Measurements from ENCODE around the gene ASAP3. TPM values are rescaled to one million over a fixed set of nuclear protein-coding genes. Genes with fewer than 3 reads are reported as not detected.

ASAP3 gene
- polyA plus RNA-seq, 2 of the 4 experiments (the other 2 are of a cell fraction), result 4.0 to 5.2 TPM

DNA sequence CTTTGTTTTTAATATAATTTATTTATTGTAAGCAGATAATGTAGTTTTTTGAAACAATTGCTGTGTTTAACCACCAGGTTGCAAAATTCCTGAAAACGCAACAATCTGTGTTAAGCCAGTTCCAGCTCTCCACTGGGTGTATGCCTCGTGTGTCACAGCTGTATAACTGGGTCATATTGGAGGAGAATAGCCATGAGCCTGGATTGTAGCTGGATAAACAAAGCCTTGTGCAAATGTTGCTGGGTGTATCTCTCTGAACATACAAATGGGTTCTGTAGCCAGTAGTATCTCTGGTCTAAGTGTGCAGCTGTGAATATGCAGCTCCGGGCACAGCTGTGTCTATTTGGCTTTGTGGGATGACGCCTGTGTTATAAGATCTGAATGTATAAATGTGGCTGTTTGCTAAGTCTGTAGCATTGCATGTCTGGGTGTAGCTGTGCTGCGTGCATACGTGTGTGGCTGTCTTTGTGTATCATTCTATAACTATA is 62.2 kb downstream of the ASAP3 start:
- FAIRE-seq (no peak), DNase-seq (ENCODE audit: low read depth in 1 of 2, low spot score in 1 of 2) (no peak), ATAC-seq (peak in 1 of 2 experiments; percentile 21; a peak in 1 of 6 replicates)
- H3K4me2 ChIP-seq, result no peak overlapping the region
- no peaks in the 10 kb centered on the region for H3K4me1 ChIP-seq
- ChIA-PET CTCF (interaction anchor here (0.8 to 4.4 kb wide), 2 partner anchors 8 to 18 kb away, joined by 4 to 21 read pairs; no protein-coding TSS in a partner anchor), POLR2A (no interaction called here)
- H3K9me3 ChIP-seq, result no peaks in the 10 kb centered on the region
- no peak overlapping the region for H3K27ac ChIP-seq
- 85% methylated on average over 6 of the region's 6 CpGs for WGBS (ENCODE audit: missing lambda C conversion rate)
- H3K4me3 ChIP-seq, result no peak overlapping the region
- no peak for TF ChIP-seq EHMT2 (IDR thresholded peaks at IDR 0.05; ENCODE audit: low read depth)
- TF ChIP-seq POLR2A (IDR thresholded peaks at IDR 0.05; ENCODE audit: low read length), result no peak
- TF ChIP-seq BHLHE40 (IDR thresholded peaks at IDR 0.05; ENCODE audit: low read depth, low read length), result no peak

DNA sequence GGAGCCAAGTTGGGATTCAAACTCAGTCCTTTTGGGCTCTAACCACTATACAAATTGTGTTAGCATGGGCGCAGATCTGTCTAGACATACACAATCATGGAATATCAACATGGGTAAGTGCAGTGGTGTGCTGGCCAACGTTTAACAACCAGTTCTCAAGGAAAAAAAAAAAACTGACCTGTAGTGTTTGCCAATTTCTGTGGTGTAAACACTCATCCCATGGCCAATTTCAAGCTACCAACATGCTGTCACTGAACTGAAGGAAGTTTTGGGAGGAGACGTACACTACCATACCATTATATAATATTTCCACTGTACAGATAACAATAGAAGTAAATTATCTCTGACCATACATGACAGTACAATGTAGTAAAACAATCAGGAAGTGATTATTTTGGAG is 62.6 kb downstream of the ASAP3 start:
- 67% methylated on average over 3 of the region's 3 CpGs for WGBS (ENCODE audit: missing lambda C conversion rate)
- Histone ChIP-seq H3K9me3 (no peaks in the 10 kb centered on the region), H3K27ac (no peak overlapping the region), H3K4me3 (no peak overlapping the region), H3K4me1 (no peaks in the 10 kb centered on the region), H3K4me2 (no peak overlapping the region)
- FAIRE-seq (no peak), DNase-seq (ENCODE audit: low read depth in 1 of 2, low spot score in 1 of 2) (no peak), ATAC-seq (no peak)
- POLR2A ChIA-PET, result no interaction called here
- no peak for TF ChIP-seq HOXA7 (CRISPR knock-in tag; IDR thresholded peaks at IDR 0.05)
- CTCF ChIA-PET, result interaction anchor here (0.8 to 4.4 kb wide), 2 partner anchors 8 to 18 kb away, joined by 4 to 21 read pairs; no protein-coding TSS in a partner anchor

DNA sequence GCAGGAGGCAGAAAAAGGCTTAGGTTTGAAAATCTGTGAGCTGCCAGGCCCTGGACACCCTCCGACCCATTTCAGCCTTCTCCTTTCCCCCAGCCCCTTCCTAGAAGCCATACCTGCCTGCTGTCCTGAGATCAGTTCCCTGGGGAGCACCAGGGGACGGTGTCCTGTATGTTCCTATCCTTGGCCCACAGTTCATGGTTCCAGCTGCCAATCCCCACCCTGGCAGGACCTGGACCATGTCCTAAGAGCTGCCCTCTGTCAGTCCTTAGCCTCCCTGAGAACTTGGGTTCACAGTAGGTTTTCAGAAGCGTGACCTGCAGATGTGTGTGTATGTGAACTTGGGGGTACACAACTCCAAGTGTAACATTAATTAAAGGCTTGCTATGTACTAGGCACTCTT is 63.2 kb downstream of the ASAP3 start:
- WGBS (ENCODE audit: missing lambda C conversion rate), result 87% methylated on average over 3 of the region's 3 CpGs
- Histone ChIP-seq H3K4me2 (no peak overlapping the region), H3K4me3 (no peak overlapping the region), H3K27ac (no peak overlapping the region), H3K4me1 (no peaks in the 10 kb centered on the region), H3K9me3 (no peaks in the 10 kb centered on the region)
- TF ChIP-seq RFX5 (IDR thresholded peaks at IDR 0.05) (no peak), ZC3H11A (IDR thresholded peaks at IDR 0.05) (no peak), TP53 (CRISPR knock-in tag; IDR thresholded peaks at IDR 0.05) (no peak), CBX2 (IDR thresholded peaks at IDR 0.05; ENCODE audit: borderline replicate concordance, low read depth) (no peak), HOXB5 (CRISPR knock-in tag; IDR thresholded peaks at IDR 0.05) (no peak), RARB (CRISPR knock-in tag; IDR thresholded peaks at IDR 0.05) (no peak), EHMT2 (IDR thresholded peaks at IDR 0.05; ENCODE audit: low read depth) (no peak), CBX8 (IDR thresholded peaks at IDR 0.05) (no peak), EHF (CRISPR knock-in tag; IDR thresholded peaks at IDR 0.05) (no peak), EP300 (IDR thresholded peaks at IDR 0.05) (no peak), KDM1A (IDR thresholded peaks at IDR 0.05; ENCODE audit: low read depth) (no peak)
- TF ChIP-seq, protein P1, sequence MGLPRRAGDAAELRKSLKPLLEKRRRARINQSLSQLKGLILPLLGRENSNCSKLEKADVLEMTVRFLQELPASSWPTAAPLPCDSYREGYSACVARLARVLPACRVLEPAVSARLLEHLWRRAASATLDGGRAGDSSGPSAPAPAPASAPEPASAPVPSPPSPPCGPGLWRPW (IDR thresholded peaks at IDR 0.05), result no peak
- TF ChIP-seq, protein P2, sequence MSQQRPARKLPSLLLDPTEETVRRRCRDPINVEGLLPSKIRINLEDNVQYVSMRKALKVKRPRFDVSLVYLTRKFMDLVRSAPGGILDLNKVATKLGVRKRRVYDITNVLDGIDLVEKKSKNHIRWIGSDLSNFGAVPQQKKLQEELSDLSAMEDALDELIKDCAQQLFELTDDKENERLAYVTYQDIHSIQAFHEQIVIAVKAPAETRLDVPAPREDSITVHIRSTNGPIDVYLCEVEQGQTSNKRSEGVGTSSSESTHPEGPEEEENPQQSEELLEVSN (IDR thresholded peaks at IDR 0.05; ENCODE audit: borderline replicate concordance, low read depth), result no peak
- TF ChIP-seq, protein P3, sequence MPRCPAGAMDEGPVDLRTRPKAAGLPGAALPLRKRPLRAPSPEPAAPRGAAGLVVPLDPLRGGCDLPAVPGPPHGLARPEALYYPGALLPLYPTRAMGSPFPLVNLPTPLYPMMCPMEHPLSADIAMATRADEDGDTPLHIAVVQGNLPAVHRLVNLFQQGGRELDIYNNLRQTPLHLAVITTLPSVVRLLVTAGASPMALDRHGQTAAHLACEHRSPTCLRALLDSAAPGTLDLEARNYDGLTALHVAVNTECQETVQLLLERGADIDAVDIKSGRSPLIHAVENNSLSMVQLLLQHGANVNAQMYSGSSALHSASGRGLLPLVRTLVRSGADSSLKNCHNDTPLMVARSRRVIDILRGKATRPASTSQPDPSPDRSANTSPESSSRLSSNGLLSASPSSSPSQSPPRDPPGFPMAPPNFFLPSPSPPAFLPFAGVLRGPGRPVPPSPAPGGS (IDR thresholded peaks at IDR 0.05), result no peak
- DNase-seq (ENCODE audit: low read depth in 1 of 2, low spot score in 1 of 2) (no peak), ATAC-seq (no peak), FAIRE-seq (no peak)
- POLR2A ChIA-PET, result no interaction called here
- CTCF ChIA-PET, result interaction anchor here (4.4 kb wide), 1 partner anchor 17 kb away, joined by 21 read pairs; no protein-coding TSS in a partner anchor

DNA sequence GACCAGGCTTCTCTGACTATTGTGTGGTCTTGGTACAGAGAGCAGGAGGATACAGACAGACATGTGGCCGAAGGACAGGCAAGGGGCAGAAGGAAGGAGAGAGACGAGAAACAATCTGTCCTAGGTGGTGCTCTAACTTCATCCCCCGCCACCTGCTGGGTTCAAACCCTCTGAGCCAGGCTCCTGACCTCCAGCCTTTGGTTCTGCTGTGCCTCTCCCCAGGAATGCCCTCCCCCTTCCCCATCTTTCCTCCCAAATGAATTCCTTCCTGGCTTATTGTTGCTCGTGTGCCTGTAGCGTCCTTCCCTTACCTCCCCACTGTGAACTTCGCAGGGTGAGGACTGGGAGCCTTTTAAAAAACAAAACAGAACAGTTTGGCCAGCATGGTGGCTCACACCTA is 64.8 kb downstream of the ASAP3 start:
- ChIA-PET POLR2A (no interaction called here), CTCF (interaction anchor here (4.4 kb wide), 1 partner anchor 15 kb away, joined by 21 read pairs; no protein-coding TSS in a partner anchor)
- TF ChIP-seq TP53 (CRISPR knock-in tag; IDR thresholded peaks at IDR 0.05), result no peak
- TF ChIP-seq, protein P3 (IDR thresholded peaks at IDR 0.05), result no peak
- TF ChIP-seq POLR2AphosphoS2 (conservative IDR thresholded peaks at IDR 0.05; ENCODE audit: low read length), result no peak
- no peak for TF ChIP-seq ZNF302 (CRISPR knock-in tag; IDR thresholded peaks at IDR 0.05)
- TF ChIP-seq JUN (IDR thresholded peaks at IDR 0.05), result no peak
- TF ChIP-seq EHMT2 (IDR thresholded peaks at IDR 0.05; ENCODE audit: low read depth), result no peak
- TF ChIP-seq SREBF2 (IDR thresholded peaks at IDR 0.05), result no peak
- TF ChIP-seq FOSB (CRISPR knock-in tag; IDR thresholded peaks at IDR 0.05), result no peak
- no peak for TF ChIP-seq BHLHE40 (IDR thresholded peaks at IDR 0.05; ENCODE audit: low read depth, low read length)
- TF ChIP-seq NFE2L2 (conservative IDR thresholded peaks at IDR 0.05; ENCODE audit: low read length), result no peak
- Histone ChIP-seq H3K9me3 (no peaks in the 10 kb centered on the region), H3K4me3 (no peak overlapping the region), H3K4me2 (no peak overlapping the region), H3K4me1 (no peaks in the 10 kb centered on the region), H3K27ac (no peak overlapping the region)
- ATAC-seq (no peak), FAIRE-seq (no peak), DNase-seq (ENCODE audit: low read depth in 1 of 2, low spot score in 1 of 2) (no peak)
- 80% methylated on average over 6 of the region's 6 CpGs for WGBS (ENCODE audit: missing lambda C conversion rate)

All from A549 (cell line).